MG63 (cell line): ENCODE data around the gene ISCA1. TPM values are rescaled to one million over a fixed set of nuclear protein-coding genes. Genes with fewer than 3 reads are reported as not detected.

ENCODE experiments used
- total RNA-seq: library from RNA; depleted of rRNA; stranded (reverse); fragments of >200 nt; shearing (Covaris generic); gene quantifications from 2 replicates; pipeline ENCODE4 v1.2.3, GENCODE V29; 2014; ENCODE audit warnings: low replicate concordance; rRNA removed

ISCA1 gene
- total RNA-seq, 1 experiment from 2014 or later = 42.4 TPM

Other genes with a start within 250 kb of the ISCA1 start
- gene GOLM1, start 183.0 kb downstream of the ISCA1 start, total RNA-seq = 37.9 and 43.9 TPM in 2 replicates
- not detected in 2 replicates for gene C9orf153, start 22.9 kb downstream of the ISCA1 start, total RNA-seq
- 9.9 and 11.8 TPM in 2 replicates for gene TUT7, start 71.9 kb upstream of the ISCA1 start, total RNA-seq